H1 (cell line): Measurements from ENCODE around the gene ZNF513. TPM values are rescaled to one million over a fixed set of nuclear protein-coding genes. Genes with fewer than 3 reads are reported as not detected.
A peak's percentile ranks its signal among the peaks of the same experiment; 100 is the strongest.

ENCODE experiments used
- CTCF ChIA-PET: fragments of 300-600 bp; sonication (Branson Sonifier 250); formaldehyde crosslinking; loops from one replicate; lab custom pipeline; 2021; ENCODE audit not compliant: partially characterized antibody; lab: Charles Lee
- POLR2A ChIA-PET: fragments of 300-600 bp; sonication (Branson Sonifier 250); formaldehyde crosslinking; loops from one replicate; lab custom pipeline; 2021; ENCODE audit warnings: inconsistent platforms; ENCODE audit not compliant: partially characterized antibody; lab: Charles Lee
- DNase-seq, 2 experiments: peaks; one replicate each; pipeline versions ENCODE4 v3.0.0 to v3.0.0-alpha.2; 2010 to 2022; ENCODE audit warnings: low spot score in 2 of 2, low read depth in 1 of 2, mixed read lengths in 1 of 2
- FAIRE-seq: peaks from 2 replicates; lab custom pipeline; 2011; peaks lifted over from hg19 to GRCh38; lab: Jason Lieb, UNC
- H2AFZ ChIP-seq: 2 replicates; pipeline ENCODE4 v1.8.1; 2012; ENCODE audit warnings: low read length, inconsistent platforms
- H2AK5ac ChIP-seq: 2 replicates; pipeline ENCODE4 v1.6.1; 2013; ENCODE audit warnings: low read depth, low read length
- H2BK120ac ChIP-seq: replicated peaks from 2 replicates; pipeline ENCODE3; 2013; ENCODE audit warnings: low read depth, low read length, inconsistent platforms
- H2BK12ac ChIP-seq: 2 replicates; pipeline ENCODE4 v1.6.1; 2013; ENCODE audit warnings: low read depth, low read length
- H2BK15ac ChIP-seq: 2 replicates; pipeline ENCODE4 v1.6.1; 2013; ENCODE audit warnings: low read length
- H2BK20ac ChIP-seq: 2 replicates; pipeline ENCODE4 v1.6.1; 2013; ENCODE audit warnings: low read length
- H2BK5ac ChIP-seq: 2 replicates; pipeline ENCODE4 v1.6.1; 2013; ENCODE audit warnings: low read depth, low read length
- H3K14ac ChIP-seq: 2 replicates; pipeline ENCODE4 v1.6.1; 2013; ENCODE audit warnings: inconsistent platforms; ENCODE audit not compliant: insufficient read length
- H3K18ac ChIP-seq: 2 replicates; pipeline ENCODE4 v1.6.1; 2013; ENCODE audit warnings: low read length; ENCODE audit errors: extremely low read depth
- H3K23ac ChIP-seq: 2 replicates; pipeline ENCODE4 v1.6.1; 2013; ENCODE audit warnings: inconsistent platforms; ENCODE audit not compliant: insufficient read length
- H3K23me2 ChIP-seq: 2 replicates; pipeline ENCODE4 v1.6.1; 2013; ENCODE audit warnings: low read depth, low read length
- H3K27ac ChIP-seq: 2 replicates; pipeline ENCODE4 v1.6.1; 2011; ENCODE audit warnings: low read depth, low read length, inconsistent platforms
- H3K27me3 ChIP-seq, 4 experiments: replicated peaks in 1 of 4; 1 replicate in 1 of 4; 2 replicates in 3 of 4; pipeline versions ENCODE4 v1.6.1 to v1.8.1; 2011 to 2013; ENCODE audit warnings: low read length in 3 of 4, mild to moderate bottlenecking in 3 of 4, inconsistent platforms in 2 of 4, mixed read lengths in 2 of 4, moderate library complexity in 1 of 4; ENCODE audit not compliant: control insufficient read depth in 3 of 4, insufficient read depth in 3 of 4; ENCODE audit errors: extremely low read depth in 1 of 4
- H3K36me3 ChIP-seq, 4 experiments: 2 replicates each; pipeline versions ENCODE4 v1.6.1 to v1.8.1; 2011 to 2013; ENCODE audit warnings: mild to moderate bottlenecking in 4 of 4, low read length in 3 of 4, moderate library complexity in 2 of 4, control low read depth in 1 of 4, inconsistent platforms in 1 of 4; ENCODE audit not compliant: insufficient read depth in 4 of 4, control insufficient read depth in 2 of 4
- H3K4ac ChIP-seq: replicated peaks from 2 replicates; pipeline ENCODE3; 2013; ENCODE audit warnings: low read length, low read depth, mixed read lengths, inconsistent platforms; ENCODE audit not compliant: insufficient read length
- H3K4me1 ChIP-seq, 4 experiments: replicated peaks in 1 of 4; 1 replicate in 1 of 4; 2 replicates in 3 of 4; pipeline versions ENCODE4 v1.6.1 to v1.8.1; 2011 to 2013; ENCODE audit warnings: low read length in 3 of 4, inconsistent platforms in 2 of 4, mixed read lengths in 1 of 4; ENCODE audit not compliant: insufficient read depth in 4 of 4, control insufficient read depth in 3 of 4
- H3K4me2 ChIP-seq, 2 experiments: 2 replicates each; pipeline versions ENCODE4 v1.6.1 to v1.8.1; 2011 to 2013; ENCODE audit warnings: low read depth in 2 of 2, low read length in 2 of 2, control low read depth in 1 of 2, inconsistent platforms in 1 of 2, mild to moderate bottlenecking in 1 of 2; ENCODE audit not compliant: insufficient read depth in 1 of 2
- H3K4me3 ChIP-seq, 4 experiments: fragments of 200-600, 300-600 bp in 1 of 4; sonication (generic), shearing (Covaris generic), sonication (Bioruptor Twin) in 1 of 4; 2 replicates each; pipeline versions ENCODE4 v1.5.1 to v1.8.1; 2011 to 2016; ENCODE audit warnings: low read length in 4 of 4, low read depth in 3 of 4, control low read depth in 2 of 4, inconsistent platforms in 2 of 4, mild to moderate bottlenecking in 2 of 4, mixed read lengths in 1 of 4, moderate library complexity in 1 of 4; ENCODE audit not compliant: insufficient read depth in 2 of 4; ENCODE audit errors: extremely low read depth in 1 of 4
- H3K56ac ChIP-seq: replicated peaks from 2 replicates; pipeline ENCODE3; 2013; ENCODE audit warnings: low read depth, mild to moderate bottlenecking, mixed read lengths, low read length, inconsistent platforms; ENCODE audit not compliant: insufficient read length
- H3K79me1 ChIP-seq: 2 replicates; pipeline ENCODE4 v1.6.1; 2013; ENCODE audit warnings: low read depth, low read length, control low read depth
- H3K79me2 ChIP-seq, 2 experiments: 2 replicates each; pipeline versions ENCODE4 v1.6.1 to v1.8.1; 2012 to 2013; ENCODE audit warnings: low read length in 2 of 2, mild to moderate bottlenecking in 2 of 2, inconsistent platforms in 1 of 2; ENCODE audit not compliant: insufficient read depth in 2 of 2, control insufficient read depth in 1 of 2
- H3K9ac ChIP-seq, 4 experiments: replicated peaks in 1 of 4; 1 replicate in 1 of 4; 2 replicates in 3 of 4; pipeline versions ENCODE4 v1.6.1 to v1.8.1; 2011 to 2013; ENCODE audit warnings: low read depth in 3 of 4, low read length in 3 of 4, control low read depth in 2 of 4, mild to moderate bottlenecking in 2 of 4, moderate library complexity in 2 of 4, inconsistent platforms in 1 of 4; ENCODE audit errors: extremely low read depth in 1 of 4
- H3K9me3 ChIP-seq, 2 experiments: 2 replicates each; pipeline versions ENCODE4 v1.6.1 to v1.8.1; 2012 to 2013; ENCODE audit warnings: mild to moderate bottlenecking in 2 of 2, moderate library complexity in 2 of 2, control low read depth in 1 of 2, inconsistent platforms in 1 of 2, low read depth in 1 of 2, low read length in 1 of 2, mixed read lengths in 1 of 2; ENCODE audit not compliant: insufficient read depth in 2 of 2
- H4K20me1 ChIP-seq, 2 experiments: replicated peaks in 1 of 2; 2 replicates each; pipeline versions ENCODE3 to v1.8.1; 2011 to 2013; ENCODE audit warnings: inconsistent platforms in 2 of 2, low read length in 2 of 2, mild to moderate bottlenecking in 1 of 2; ENCODE audit not compliant: insufficient read depth in 2 of 2, control insufficient read depth in 1 of 2
- H4K5ac ChIP-seq: 2 replicates; pipeline ENCODE4 v1.6.1; 2013; ENCODE audit warnings: low read length, low read depth, mixed read lengths, inconsistent platforms; ENCODE audit not compliant: insufficient read length
- H4K8ac ChIP-seq: 2 replicates; pipeline ENCODE4 v1.8.0; 2013; ENCODE audit warnings: mild to moderate bottlenecking, moderate library complexity, low read length, inconsistent platforms; ENCODE audit not compliant: insufficient read depth; ENCODE audit errors: extremely low read depth
- H4K91ac ChIP-seq: replicated peaks from 2 replicates; pipeline ENCODE3; 2013; ENCODE audit warnings: low read length, mixed read lengths, inconsistent platforms; ENCODE audit not compliant: insufficient read length
- ATF2 ChIP-seq: IDR thresholded peaks from 2 replicates; pipeline ENCODE4 v1.6.1; 2012; ENCODE audit warnings: low read length, inconsistent platforms
- E2F6 ChIP-seq: IDR thresholded peaks from 2 replicates; pipeline ENCODE4 v1.6.1; 2012; ENCODE audit warnings: inconsistent platforms
- KDM5A ChIP-seq: fragments of 200-600 bp; IDR thresholded peaks from 2 replicates; pipeline ENCODE4 v1.7.1; 2012; ENCODE audit warnings: mild to moderate bottlenecking, low read length, inconsistent platforms, mixed read lengths
- MAX ChIP-seq: IDR thresholded peaks from 2 replicates; pipeline ENCODE4 v1.6.1; 2012; ENCODE audit warnings: inconsistent platforms
- RAD21 ChIP-seq, 2 experiments: IDR thresholded peaks in 1 of 2; conservative IDR thresholded peaks in 1 of 2; 2 replicates each; pipeline ENCODE4 v1.6.1; 2011; ENCODE audit warnings: low read depth in 2 of 2, low read length in 2 of 2, improper control_type of control experiment in 1 of 2, inconsistent platforms in 1 of 2, mild to moderate bottlenecking in 1 of 2, moderate library complexity in 1 of 2
- RBBP5 ChIP-seq: IDR thresholded peaks from 2 replicates; pipeline ENCODE4 v1.7.1; 2012; ENCODE audit warnings: low read depth, mild to moderate bottlenecking, inconsistent platforms, low read length, moderate library complexity, borderline replicate concordance
- YY1 ChIP-seq: IDR thresholded peaks from 2 replicates; pipeline ENCODE4 v1.6.1; 2011; ENCODE audit warnings: low read depth, mild to moderate bottlenecking, low read length
- WGBS, 2 experiments: shearing (Covaris generic) in 1 of 2; methylation state at CpG; one replicate each; pipeline versions ENCODE4 v1.1.6 to v1.1.7; 2013 to 2015; ENCODE audit warnings: low lambda C conversion rate in 2 of 2, mixed read lengths in 2 of 2, inconsistent platforms in 1 of 2, low coverage in 1 of 2, missing lambda C conversion rate in 1 of 2; ENCODE audit not compliant: insufficient replicate concordance in 2 of 2, insufficient coverage in 1 of 2, insufficient read length in 1 of 2; ENCODE audit errors: extremely low coverage in 1 of 2, missing lambda C conversion rate in 1 of 2; 5-methylcytosine and 5-hydroxymethylcytosine counted together
- polyA plus RNA-seq, 7 experiments: library from polyadenylated mRNA; depleted of rRNA in 3 of 7; stranded (reverse) in 5 of 7; unstranded in 2 of 7; fragments of >200 nt in 5 of 7; fragments of 200-250 nt in 2 of 7; gene quantifications; 1 replicate in 5 of 7; 2 replicates in 1 of 7; 4 replicates in 1 of 7; pipeline versions ENCODE4 v1.2.1 to v1.2.3, GENCODE V29; 2011 to 2013; ENCODE audit warnings: missing spikeins in 2 of 7, mixed read lengths in 2 of 7
- total RNA-seq: library from RNA; stranded (reverse); fragmentation: NEBNext Ultra II Directional; extraction: Animal tissue kit (Norgen Biotek cat#: 25700); gene quantifications from 2 replicates; pipeline ENCODE4 v1.2.1, GENCODE V29; 2021

ZNF513 gene
- total and polyA plus RNA-seq, 2 of the 8 experiments (the other 6 are each of a cell fraction or from before 2014, with no cell fraction given), result 17.3 to 29.5 TPM

GRCh38 chr2:27408601-27409320, 28.2 kb upstream of the ZNF513 start:
- H3K27me3 ChIP-seq, result no peaks in the 10 kb centered on the region
- H3K36me3 ChIP-seq, result peaks cover 0 to 4% (median 0%) of the 10 kb centered on the region in 4 experiments; a peak in 2 of 8 replicates
- H3K18ac ChIP-seq, result 0 out of 2 replicates have a peak overlapping the region, but pooled peaks have one; percentile 51
- 3% methylated on average over 27 of the region's 33 CpGs; no CpG with 5 or more reads in 1 of the 2 experiments for WGBS, 2 experiments
- peak overlapping the region; percentile 78 for H3K56ac ChIP-seq
- H3K23me2 ChIP-seq, result peaks cover 7% of the 10 kb centered on the region
- peaks cover 3 to 6% of the 10 kb centered on the region in 2 experiments for H4K20me1 ChIP-seq
- peaks cover 0 to 5% (median 3%) of the 10 kb centered on the region in 4 experiments; a peak in 4 of 7 replicates for H3K4me1 ChIP-seq
- peak overlapping the region; percentile 74 to 91 (median 86) for H3K9ac ChIP-seq
- no peak overlapping the region for H2AFZ ChIP-seq
- peak overlapping the region; percentile 70 to 87; a peak in 3 of 4 replicates for H3K4me2 ChIP-seq
- no peaks in the 10 kb centered on the region for H3K9me3 ChIP-seq
- no peak overlapping the region for H2AK5ac ChIP-seq
- peak overlapping the region; percentile 16 for H4K5ac ChIP-seq
- no peak overlapping the region for H2BK120ac ChIP-seq
- DNase-seq (no peak), FAIRE-seq (no peak)
- peak overlapping the region; percentile 32 for H4K91ac ChIP-seq
- H2BK20ac ChIP-seq, result no peak overlapping the region
- H4K8ac ChIP-seq, result peak overlapping the region; percentile 95
- no peaks in the 10 kb centered on the region for H3K79me1 ChIP-seq
- no peak overlapping the region for H3K23ac ChIP-seq
- H3K4ac ChIP-seq, result peak overlapping the region; percentile 41
- POLR2A ChIA-PET, result interaction anchor here (0.9 to 4.1 kb wide), 19 partner anchors 10 to 255 kb away, joined by 3 to 48 read pairs (median 5); partner anchors contain the start of genes CCDC121, EIF2B4, FNDC4 and GPN1
- CTCF ChIA-PET, result interaction anchor here (0.6 to 2.7 kb wide), 10 partner anchors 11 to 375 kb away, joined by 3 to 8 read pairs (median 4); no protein-coding TSS in a partner anchor
- no peak overlapping the region for H2BK15ac ChIP-seq
- peak overlapping the region; percentile 68 to 96 (median 92) for H3K4me3 ChIP-seq
- H3K14ac ChIP-seq, result no peak overlapping the region
- H2BK12ac ChIP-seq, result no peak overlapping the region
- peaks cover 26 to 54% of the 10 kb centered on the region in 2 experiments for H3K79me2 ChIP-seq
- peak overlapping the region; percentile 78 for H3K27ac ChIP-seq
- peak overlapping the region; percentile 87 for H2BK5ac ChIP-seq
- TF ChIP-seq E2F6, result no peak; the same call in 1 of the 2 replicates
- TF ChIP-seq RBBP5, result peak; percentile 68; the same call in 1 of the 2 replicates
- TF ChIP-seq YY1, result 0 out of 2 replicates have a peak, but pooled peaks have one; percentile 26
- TF ChIP-seq RAD21 (IDR thresholded peaks at IDR 0.05 in 1 of 2, conservative IDR thresholded peaks at IDR 0.05 in 1 of 2; ENCODE audit: low read depth in 2 of 2, low read length in 2 of 2), result no peak
- TF ChIP-seq MAX, result 0 out of 2 replicates have a peak, but pooled peaks have one; percentile 12
- TF ChIP-seq KDM5A, result no peak
- TF ChIP-seq ATF2, result no peak
